K562 (cell line): Measurements from ENCODE around the gene OPCML. TPM values are rescaled to one million over a fixed set of nuclear protein-coding genes. Genes with fewer than 3 reads are reported as not detected.

Experiments
- ATAC-seq: fragments of 200-7000 bp; cut with Tn5 transposase; 3 replicates; pipeline ENCODE4 v1.9.1; 2020; ENCODE audit warnings: moderate library complexity
- BruUV-seq: library from RNA; stranded (reverse); fragments of 400-500 nt; replicated peaks from 2 replicates; lab custom pipeline; 2021; lab: Mats Ljungman, UMichigan
- CTCF ChIA-PET: fragments of 300-600 bp; formaldehyde crosslinking; extraction: SDS; loops from one replicate; lab custom pipeline; 2021; ENCODE audit warnings: low intra/inter-chr PET ratio; lab: Yijun Ruan, JAX
- POLR2A ChIA-PET: fragments of 300-600, 350-650 bp; sonication (Branson Sonifier 250); formaldehyde crosslinking; extraction: SDS; loops from one replicate; lab custom pipeline; 2021; ENCODE audit warnings: antibody characterized with exemption, inconsistent platforms; lab: Yijun Ruan, JAX
- DNase-seq, 4 experiments: peaks; one replicate each; pipeline versions ENCODE4 v3.0.0 to v3.0.0-alpha.2; 2011 to 2018; ENCODE audit warnings: low spot score in 3 of 4, mixed read lengths in 3 of 4; ENCODE audit errors: extremely low read depth in 1 of 4
- FAIRE-seq: peaks from 2 replicates; lab custom pipeline; 2011; peaks lifted over from hg19 to GRCh38; lab: Jason Lieb, UNC
- H2AFZ ChIP-seq: 2 replicates; pipeline ENCODE4 v1.6.0; 2011; ENCODE audit warnings: low read depth, low read length, control low read depth, inconsistent platforms
- H3K27ac ChIP-seq: fragments of 200-600 bp; 3 replicates; pipeline ENCODE4 v1.8.0; 2011; ENCODE audit warnings: low read depth, mild to moderate bottlenecking, control low read depth, inconsistent platforms, low read length, moderate library complexity, mixed read lengths; ENCODE audit errors: extremely low read depth
- H3K27me3 ChIP-seq, 2 experiments: fragments of 300-600 bp in 1 of 2; 2 replicates in 1 of 2; 3 replicates in 1 of 2; pipeline versions ENCODE4 v1.6.0 to v1.8.0; 2011; ENCODE audit warnings: inconsistent platforms in 2 of 2, low read length in 2 of 2, mild to moderate bottlenecking in 1 of 2, mixed read lengths in 1 of 2, moderate library complexity in 1 of 2; ENCODE audit not compliant: control insufficient read depth in 2 of 2, insufficient read depth in 2 of 2
- H3K36me3 ChIP-seq: fragments of 300-600 bp; 3 replicates; pipeline ENCODE4 v1.8.0; 2011; ENCODE audit warnings: mild to moderate bottlenecking, low read length, inconsistent platforms; ENCODE audit not compliant: control insufficient read depth, insufficient read depth
- H3K4me1 ChIP-seq, 2 experiments: fragments of 200-600 bp in 1 of 2; replicated peaks in 1 of 2; 2 replicates in 1 of 2; 3 replicates in 1 of 2; pipeline versions ENCODE4 v1.5.1 to v1.8.0; 2011; ENCODE audit warnings: inconsistent platforms in 2 of 2, low read length in 2 of 2, mild to moderate bottlenecking in 1 of 2, mixed read lengths in 1 of 2, moderate library complexity in 1 of 2; ENCODE audit not compliant: control insufficient read depth in 2 of 2, insufficient read depth in 2 of 2
- H3K4me2 ChIP-seq: 2 replicates; pipeline ENCODE4 v1.6.1; 2011; ENCODE audit warnings: low read length, control low read depth, inconsistent platforms, mixed read lengths; ENCODE audit not compliant: insufficient read depth
- H3K4me3 ChIP-seq: fragments of 200-600 bp; sonication (generic), shearing (Covaris generic); 2 replicates; pipeline ENCODE4 v1.5.1; 2016; ENCODE audit warnings: control low read depth, inconsistent platforms
- H3K79me2 ChIP-seq: fragments of 200-600 bp; 3 replicates; pipeline ENCODE4 v1.8.0; 2011; ENCODE audit warnings: low read length, inconsistent platforms; ENCODE audit not compliant: control insufficient read depth, insufficient read depth
- H3K9ac ChIP-seq, 2 experiments: 2 replicates each; pipeline versions ENCODE4 v1.6.0 to v1.6.1; 2011; ENCODE audit warnings: low read depth in 2 of 2, low read length in 2 of 2, control low read depth in 1 of 2, inconsistent platforms in 1 of 2, mild to moderate bottlenecking in 1 of 2, mixed read lengths in 1 of 2; ENCODE audit not compliant: insufficient read depth in 1 of 2
- H3K9me1 ChIP-seq: one replicate; pipeline ENCODE4 v1.6.0; 2011; ENCODE audit warnings: inconsistent platforms, mild to moderate bottlenecking, low read length, moderate library complexity; ENCODE audit not compliant: control insufficient read depth, insufficient read depth
- H3K9me3 ChIP-seq: replicated peaks from 2 replicates; pipeline ENCODE4 v1.5.1; 2011; ENCODE audit warnings: low read depth, low read length, inconsistent platforms; ENCODE audit not compliant: control insufficient read depth, insufficient read depth
- H4K20me1 ChIP-seq: replicated peaks from 2 replicates; pipeline ENCODE4 v1.6.1; 2011; ENCODE audit warnings: low read length, inconsistent platforms, mixed read lengths; ENCODE audit not compliant: control insufficient read depth, insufficient read depth
- FIP1L1 ChIP-seq: fragments of 200-400 bp; formaldehyde crosslinking; IDR thresholded peaks from 2 replicates; pipeline ENCODE4 v1.6.1; 2018; ENCODE audit warnings: mild to moderate bottlenecking, low read depth, low read length; ENCODE audit not compliant: poor library complexity, severe bottlenecking
- FUS ChIP-seq: fragments of 200-400 bp; formaldehyde crosslinking; optimal IDR thresholded peaks from 2 replicates; pipeline ENCODE3; 2017; ENCODE audit warnings: low read depth, low read length
- HNRNPLL ChIP-seq: fragments of 200-400 bp; formaldehyde crosslinking; IDR thresholded peaks from 2 replicates; pipeline ENCODE4 v1.6.1; 2017; ENCODE audit warnings: low read length, low read depth, mild to moderate bottlenecking; ENCODE audit not compliant: poor library complexity, severe bottlenecking
- IRF9 ChIP-seq: fragments of 450-650 bp; IDR thresholded peaks from 2 replicates; pipeline ENCODE4 v1.6.1; 2016; ENCODE audit warnings: missing biosample characterization, missing genetic modification characterization
- MTA2 ChIP-seq: fragments of 450-650 bp; IDR thresholded peaks from 2 replicates; pipeline ENCODE4 v1.6.1; 2016; ENCODE audit warnings: low read depth
- OTX1 ChIP-seq: fragments of 450-650 bp; formaldehyde crosslinking; IDR thresholded peaks from 2 replicates; pipeline ENCODE4 v1.4.0; 2022; ENCODE audit warnings: mild to moderate bottlenecking
- PHF21A ChIP-seq: fragments of 450-650 bp; IDR thresholded peaks from 2 replicates; pipeline ENCODE4 v1.6.1; 2017; ENCODE audit warnings: low read depth, borderline replicate concordance
- PRPF4 ChIP-seq: fragments of 200-400 bp; formaldehyde crosslinking; IDR thresholded peaks from one replicate; pipeline ENCODE4 v1.6.1; 2017; ENCODE audit warnings: low read length, low read depth, mild to moderate bottlenecking; ENCODE audit not compliant: insufficient read depth, poor library complexity, severe bottlenecking
- SIN3A ChIP-seq, 2 experiments: fragments of 150-350 bp in 1 of 2; IDR thresholded peaks; 2 replicates each; pipeline ENCODE4 v1.6.1; 2011 to 2016; ENCODE audit warnings: borderline replicate concordance in 2 of 2, low read depth in 2 of 2, low read length in 2 of 2, mild to moderate bottlenecking in 2 of 2, moderate library complexity in 2 of 2; ENCODE audit not compliant: control insufficient read depth in 1 of 2
- YBX1 ChIP-seq: fragments of 450-650 bp; IDR thresholded peaks from 2 replicates; pipeline ENCODE4 v1.7.1; 2016; ENCODE audit warnings: mild to moderate bottlenecking
- ZNF431 ChIP-seq: sonication (generic); formaldehyde crosslinking; IDR thresholded peaks from 2 replicates; pipeline ENCODE4 v1.8.0; 2022; ENCODE audit warnings: mild to moderate bottlenecking, missing genetic modification reagents
- whole genome bisulfite sequencing: fragments of 100-300 bp; shearing (Covaris generic); methylation state at CpG from one replicate; pipeline ENCODE4 v1.1.6; 2016; ENCODE audit warnings: low coverage, mixed read lengths; ENCODE audit not compliant: insufficient coverage; ENCODE audit errors: missing lambda C conversion rate; 5-methylcytosine and 5-hydroxymethylcytosine counted together
- in situ Hi-C: fragments of 300-500 bp; cut with MboI; formaldehyde crosslinking; loops from 4 replicates; pipeline ENCODE4 v1.15.0; 2018; ENCODE audit warnings: inconsistent platforms, mixed read lengths
- intact Hi-C: fragments of 100-400 bp; cut with micrococcal nuclease; formaldehyde crosslinking; loops from 2 replicates; pipeline ENCODE4 v1.14.2; 2022
- polyA plus RNA-seq, 8 experiments: library from polyadenylated mRNA; depleted of rRNA in 4 of 8; stranded (reverse) in 5 of 8; unstranded in 3 of 8; fragments of >200 nt; fragmentation: Nextera tagmentation in 2 of 8; fragmentation: Illumina TruSeq in 1 of 8; extraction: Ambion mirVana in 2 of 8; extraction: Trizol in 1 of 8; gene quantifications; 2 replicates each; pipeline versions ENCODE4 v1.2.1 to v1.2.3, GENCODE V29; 2011 to 2014; ENCODE audit warnings: inconsistent platforms in 1 of 8, missing spikeins in 1 of 8
- total RNA-seq, 7 experiments: library from RNA; depleted of rRNA in 6 of 7; stranded (reverse); fragments of >200 nt in 6 of 7; fragmentation: Illumina TruSeq in 2 of 7; extraction: Trizol in 2 of 7; gene quantifications; 2 replicates each; pipeline versions ENCODE4 v1.2.1 to v1.2.3, GENCODE V29; 2011 to 2021; ENCODE audit warnings: low replicate concordance in 1 of 7
- TF ChIP-seq, protein P1 (sequence below): fragments of 450-650 bp; IDR thresholded peaks from 2 replicates; pipeline ENCODE4 v1.6.1; 2017; ENCODE audit warnings: mild to moderate bottlenecking, moderate library complexity
- TF ChIP-seq, protein P2 (sequence below): fragments of 250-450 bp; sonication (Bioruptor Pico); IDR thresholded peaks from 2 replicates; pipeline ENCODE4 v1.5.0; 2021
- TF ChIP-seq, protein P3 (sequence below): fragments of 250-450 bp; sonication (Bioruptor Pico); IDR thresholded peaks from 2 replicates; pipeline ENCODE4 v1.8.0; 2021; ENCODE audit warnings: mild to moderate bottlenecking, moderate library complexity
- TF ChIP-seq, protein P4 (sequence below): sonication (generic); formaldehyde crosslinking; IDR thresholded peaks from 2 replicates; pipeline ENCODE4 v1.8.0; 2022; ENCODE audit warnings: mild to moderate bottlenecking, low read depth, missing genetic modification reagents

OPCML gene
- total and polyA plus RNA-seq, 9 of the 15 experiments (the other 6 are each of a cell fraction or from before 2014, with no cell fraction given) = not detected

DNA sequence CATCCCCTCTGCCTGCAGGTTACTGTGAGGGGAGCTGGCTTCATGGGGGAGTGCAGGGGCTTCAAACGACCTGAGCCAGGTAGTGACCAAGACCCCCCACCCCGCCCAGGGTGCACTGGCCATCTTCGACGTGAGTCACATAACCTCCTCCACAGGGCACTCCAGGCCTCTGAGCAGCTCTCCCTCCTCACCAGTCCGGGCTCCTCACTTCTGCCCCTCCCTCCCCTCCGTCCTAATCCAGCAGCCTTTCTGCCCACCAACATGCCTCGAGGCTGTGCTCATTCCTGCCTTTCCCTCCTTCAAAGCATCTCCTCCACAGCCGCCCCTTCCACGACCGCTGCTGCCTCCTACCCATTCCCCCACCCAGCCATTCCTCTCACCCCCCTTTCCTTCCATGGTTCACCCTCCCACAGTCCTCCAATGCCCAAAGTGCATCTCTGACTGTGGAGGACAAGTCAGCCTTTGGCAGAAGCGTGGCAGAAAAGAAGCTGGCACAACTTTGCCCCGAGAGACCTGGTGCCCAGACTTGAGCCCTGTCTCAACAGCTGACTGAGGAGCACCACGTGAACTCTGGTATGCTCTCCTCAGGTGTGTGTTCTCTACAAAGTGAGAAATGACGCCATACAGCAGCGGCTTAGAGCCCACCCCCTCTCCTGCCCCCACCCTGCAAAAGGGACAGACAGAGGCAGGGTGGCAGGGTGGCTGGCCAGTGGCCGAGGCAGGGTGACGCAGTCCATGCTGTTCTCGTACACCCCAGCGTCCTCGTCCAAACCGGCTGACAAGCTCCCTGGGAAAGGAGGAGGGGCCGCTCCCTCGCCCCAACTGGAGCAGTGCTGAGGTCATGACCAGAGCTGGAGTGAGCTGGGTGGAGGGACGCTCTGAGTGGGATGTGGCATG is 30.4 kb downstream of the OPCML start:
- ATAC-seq = no peak
- Histone ChIP-seq H3K4me2 (no peak overlapping the region), H3K4me3 (no peak overlapping the region), H4K20me1 (no peaks in the 10 kb centered on the region), H3K79me2 (no peaks in the 10 kb centered on the region), H3K9me1 (no peaks in the 10 kb centered on the region), H2AFZ (no peak overlapping the region), H3K27me3 (no peaks in the 10 kb centered on the region), H3K9ac (no peak overlapping the region), H3K36me3 (no peaks in the 10 kb centered on the region), H3K4me1 (no peaks in the 10 kb centered on the region), H3K27ac (no peak overlapping the region), H3K9me3 (no peaks in the 10 kb centered on the region)
- CTCF ChIA-PET = no interaction called here
- in situ Hi-C loops = no loop called here
- POLR2A ChIA-PET = no interaction called here
- no peak for FAIRE-seq
- DNase-seq = no peak
- WGBS = under 1% methylated on average over 21 of the region's 24 CpGs
- BruUV-seq = no TSS peak
- intact Hi-C loops = no loop called here
- TF ChIP-seq FUS = no peak
- TF ChIP-seq, protein P1, sequence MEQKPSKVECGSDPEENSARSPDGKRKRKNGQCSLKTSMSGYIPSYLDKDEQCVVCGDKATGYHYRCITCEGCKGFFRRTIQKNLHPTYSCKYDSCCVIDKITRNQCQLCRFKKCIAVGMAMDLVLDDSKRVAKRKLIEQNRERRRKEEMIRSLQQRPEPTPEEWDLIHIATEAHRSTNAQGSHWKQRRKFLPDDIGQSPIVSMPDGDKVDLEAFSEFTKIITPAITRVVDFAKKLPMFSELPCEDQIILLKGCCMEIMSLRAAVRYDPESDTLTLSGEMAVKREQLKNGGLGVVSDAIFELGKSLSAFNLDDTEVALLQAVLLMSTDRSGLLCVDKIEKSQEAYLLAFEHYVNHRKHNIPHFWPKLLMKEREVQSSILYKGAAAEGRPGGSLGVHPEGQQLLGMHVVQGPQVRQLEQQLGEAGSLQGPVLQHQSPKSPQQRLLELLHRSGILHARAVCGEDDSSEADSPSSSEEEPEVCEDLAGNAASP = no peak
- TF ChIP-seq, protein P2, sequence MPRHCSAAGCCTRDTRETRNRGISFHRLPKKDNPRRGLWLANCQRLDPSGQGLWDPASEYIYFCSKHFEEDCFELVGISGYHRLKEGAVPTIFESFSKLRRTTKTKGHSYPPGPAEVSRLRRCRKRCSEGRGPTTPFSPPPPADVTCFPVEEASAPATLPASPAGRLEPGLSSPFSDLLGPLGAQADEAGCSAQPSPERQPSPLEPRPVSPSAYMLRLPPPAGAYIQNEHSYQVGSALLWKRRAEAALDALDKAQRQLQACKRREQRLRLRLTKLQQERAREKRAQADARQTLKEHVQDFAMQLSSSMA = no peak
- no peak for TF ChIP-seq MTA2
- no peak for TF ChIP-seq YBX1
- no peak for TF ChIP-seq FIP1L1
- TF ChIP-seq IRF9 (tag) = no peak
- TF ChIP-seq ZNF431 = no peak
- no peak for TF ChIP-seq HNRNPLL
- no peak for TF ChIP-seq PRPF4
- TF ChIP-seq PHF21A = no peak
- TF ChIP-seq, protein P3, sequence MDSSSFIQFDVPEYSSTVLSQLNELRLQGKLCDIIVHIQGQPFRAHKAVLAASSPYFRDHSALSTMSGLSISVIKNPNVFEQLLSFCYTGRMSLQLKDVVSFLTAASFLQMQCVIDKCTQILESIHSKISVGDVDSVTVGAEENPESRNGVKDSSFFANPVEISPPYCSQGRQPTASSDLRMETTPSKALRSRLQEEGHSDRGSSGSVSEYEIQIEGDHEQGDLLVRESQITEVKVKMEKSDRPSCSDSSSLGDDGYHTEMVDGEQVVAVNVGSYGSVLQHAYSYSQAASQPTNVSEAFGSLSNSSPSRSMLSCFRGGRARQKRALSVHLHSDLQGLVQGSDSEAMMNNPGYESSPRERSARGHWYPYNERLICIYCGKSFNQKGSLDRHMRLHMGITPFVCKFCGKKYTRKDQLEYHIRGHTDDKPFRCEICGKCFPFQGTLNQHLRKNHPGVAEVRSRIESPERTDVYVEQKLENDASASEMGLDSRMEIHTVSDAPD (CRISPR knock-in tag) = no peak
- no peak for TF ChIP-seq SIN3A (IDR thresholded peaks at IDR 0.05; ENCODE audit: borderline replicate concordance in 2 of 2, control insufficient read depth in 1 of 2, low read depth in 2 of 2, low read length in 2 of 2)
- no peak for TF ChIP-seq OTX1 (CRISPR knock-in tag)
- TF ChIP-seq, protein P4, sequence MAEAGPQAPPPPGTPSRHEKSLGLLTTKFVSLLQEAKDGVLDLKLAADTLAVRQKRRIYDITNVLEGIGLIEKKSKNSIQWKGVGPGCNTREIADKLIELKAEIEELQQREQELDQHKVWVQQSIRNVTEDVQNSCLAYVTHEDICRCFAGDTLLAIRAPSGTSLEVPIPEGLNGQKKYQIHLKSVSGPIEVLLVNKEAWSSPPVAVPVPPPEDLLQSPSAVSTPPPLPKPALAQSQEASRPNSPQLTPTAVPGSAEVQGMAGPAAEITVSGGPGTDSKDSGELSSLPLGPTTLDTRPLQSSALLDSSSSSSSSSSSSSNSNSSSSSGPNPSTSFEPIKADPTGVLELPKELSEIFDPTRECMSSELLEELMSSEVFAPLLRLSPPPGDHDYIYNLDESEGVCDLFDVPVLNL (CRISPR knock-in tag) = no peak
